ENCODE data around the gene CCDC124.

CCDC124 gene

GRCh38 chr19:17989425-17990094, 56.7 kb downstream of the CCDC124 start:
- no peak for DNase-seq

- DNase-seq: no peak
These were observed 60.4 kb downstream of the CCDC124 start for GRCh38 chr19:17993076-17993813.
